ENCODE measurements around the gene LMAN1. TPM values are rescaled to one million over a fixed set of nuclear protein-coding genes. Genes with fewer than 3 reads are reported as not detected.

LMAN1 gene
- total RNA-seq, 2 experiments from 2014 or later, result 69.5 to 87.8 TPM

- no peak overlapping the region for H3K27ac Mint-ChIP-seq
These were observed 50.2 kb downstream of the LMAN1 start for GRCh38 chr18:59308938-59309260.

GRCh38 chr18:59308248-59308937, 50.7 kb downstream of the LMAN1 start:
- H3K36me3 Mint-ChIP-seq, result no peaks in the 10 kb centered on the region
- H3K4me3 Mint-ChIP-seq, result peak overlapping the region; percentile 43
- ATAC-seq (peak; percentile 96), DNase-seq (peak; percentile 69)
- H3K27ac Mint-ChIP-seq, result no peak overlapping the region
- no peaks in the 10 kb centered on the region for H3K4me1 Mint-ChIP-seq
- CTCF ChIA-PET, result interaction anchor here (0.7 to 5.2 kb wide), 24 partner anchors 9 to 1228 kb away, joined by 3 to 117 read pairs (median 4); partner anchors contain the start of gene LMAN1
- H3K27me3 Mint-ChIP-seq, result peaks cover 61% of the 10 kb centered on the region
- H3K9me3 Mint-ChIP-seq (ENCODE audit: low read depth), result no peaks in the 10 kb centered on the region

More at GRCh38 chr18:59308938-59309260, 50.2 kb downstream of the LMAN1 start:
- CTCF ChIA-PET, result interaction anchor here (0.7 to 5.2 kb wide), 10 partner anchors 9 to 388 kb away, joined by 3 to 117 read pairs (median 4); partner anchors contain the start of genes CCBE1 and LMAN1
- no peaks in the 10 kb centered on the region for H3K9me3 Mint-ChIP-seq (ENCODE audit: low read depth)
- H3K27me3 Mint-ChIP-seq, result peaks cover 58% of the 10 kb centered on the region
- DNase-seq (no peak), ATAC-seq (no peak)
- H3K36me3 Mint-ChIP-seq, result no peaks in the 10 kb centered on the region
- H3K4me1 Mint-ChIP-seq, result no peaks in the 10 kb centered on the region
- H3K4me3 Mint-ChIP-seq, result peak overlapping the region; percentile 43

GRCh38 chr18:59306640-59307039, 52.4 kb downstream of the LMAN1 start:
- H3K9me3 Mint-ChIP-seq (ENCODE audit: low read depth), result no peaks in the 10 kb centered on the region
- H3K4me3 Mint-ChIP-seq, result no peak overlapping the region
- peaks cover 64% of the 10 kb centered on the region for H3K27me3 Mint-ChIP-seq
- H3K27ac Mint-ChIP-seq, result no peak overlapping the region
- no peaks in the 10 kb centered on the region for H3K36me3 Mint-ChIP-seq
- CTCF ChIA-PET, result no interaction called here
- ATAC-seq, result no peak
- H3K4me1 Mint-ChIP-seq, result no peaks in the 10 kb centered on the region
- no peak for DNase-seq

- Mint-ChIP-seq H3K4me3 (no peak overlapping the region), H3K36me3 (no peaks in the 10 kb centered on the region), H3K9me3 (ENCODE audit: low read depth) (no peaks in the 10 kb centered on the region), H3K27ac (no peak overlapping the region), H3K4me1 (peaks cover 8% of the 10 kb centered on the region), H3K27me3 (peaks cover 53% of the 10 kb centered on the region)
- DNase-seq (no peak), ATAC-seq (no peak)
- CTCF ChIA-PET, result no interaction called here
These were observed 53.8 kb downstream of the LMAN1 start for GRCh38 chr18:59305295-59305694.

GRCh38 chr18:59303656-59304195, 55.3 kb downstream of the LMAN1 start:
- CTCF ChIA-PET, result interaction anchor here (1.0 to 4.4 kb wide), 2 partner anchors 37 to 99 kb away, joined by 3 to 25 read pairs; no protein-coding TSS in a partner anchor
- H3K36me3 Mint-ChIP-seq, result no peaks in the 10 kb centered on the region
- peaks cover 51% of the 10 kb centered on the region for H3K27me3 Mint-ChIP-seq
- no peak overlapping the region for H3K27ac Mint-ChIP-seq
- no peak for ATAC-seq
- no peak overlapping the region for H3K4me3 Mint-ChIP-seq
- peaks cover 8% of the 10 kb centered on the region for H3K4me1 Mint-ChIP-seq
- H3K9me3 Mint-ChIP-seq (ENCODE audit: low read depth), result no peaks in the 10 kb centered on the region
- DNase-seq, result no peak

- DNase-seq (no peak), ATAC-seq (no peak)
- H3K4me1 Mint-ChIP-seq, result peaks cover 8% of the 10 kb centered on the region
- no peaks in the 10 kb centered on the region for H3K9me3 Mint-ChIP-seq (ENCODE audit: low read depth)
- H3K27ac Mint-ChIP-seq, result no peak overlapping the region
- CTCF ChIA-PET, result interaction anchor here (1.0 to 4.4 kb wide), 3 partner anchors 37 to 100 kb away, joined by 3 to 25 read pairs (median 5); no protein-coding TSS in a partner anchor
- peaks cover 54% of the 10 kb centered on the region for H3K27me3 Mint-ChIP-seq
- H3K36me3 Mint-ChIP-seq, result no peaks in the 10 kb centered on the region
- H3K4me3 Mint-ChIP-seq, result no peak overlapping the region
These were observed 56.1 kb downstream of the LMAN1 start for GRCh38 chr18:59303006-59303405.

- Mint-ChIP-seq H3K27ac (no peak overlapping the region), H3K4me3 (no peak overlapping the region), H3K4me1 (peaks cover 8% of the 10 kb centered on the region), H3K9me3 (ENCODE audit: low read depth) (no peaks in the 10 kb centered on the region), H3K27me3 (peaks cover 54% of the 10 kb centered on the region), H3K36me3 (no peaks in the 10 kb centered on the region)
- ATAC-seq (no peak), DNase-seq (no peak)
- CTCF ChIA-PET, result interaction anchor here (0.6 to 4.4 kb wide), 3 partner anchors 52 to 218 kb away, joined by 3 to 25 read pairs (median 5); no protein-coding TSS in a partner anchor
These were observed 57.1 kb downstream of the LMAN1 start for GRCh38 chr18:59301929-59302328.

- Mint-ChIP-seq H3K4me1 (peaks cover 8% of the 10 kb centered on the region), H3K36me3 (no peaks in the 10 kb centered on the region), H3K4me3 (no peak overlapping the region), H3K27me3 (peaks cover 50% of the 10 kb centered on the region), H3K9me3 (ENCODE audit: low read depth) (no peaks in the 10 kb centered on the region), H3K27ac (no peak overlapping the region)
- peak; percentile 74 for ATAC-seq
- DNase-seq, result no peak
- CTCF ChIA-PET, result interaction anchor here (1.2 to 4.4 kb wide), 2 partner anchors 102 to 231 kb away, joined by 3 to 25 read pairs; no protein-coding TSS in a partner anchor
These were observed 58.3 kb downstream of the LMAN1 start for GRCh38 chr18:59300676-59301285.

GRCh38 chr18:59298871-59299270, 60.2 kb downstream of the LMAN1 start:
- ATAC-seq (no peak), DNase-seq (no peak)
- no peak overlapping the region for H3K27ac Mint-ChIP-seq
- H3K4me3 Mint-ChIP-seq, result no peak overlapping the region
- H3K9me3 Mint-ChIP-seq (ENCODE audit: low read depth), result no peaks in the 10 kb centered on the region
- peaks cover 53% of the 10 kb centered on the region for H3K27me3 Mint-ChIP-seq
- no peaks in the 10 kb centered on the region for H3K36me3 Mint-ChIP-seq
- H3K4me1 Mint-ChIP-seq, result peaks cover 8% of the 10 kb centered on the region
- CTCF ChIA-PET, result interaction anchor here (0.8 kb wide), 1 partner anchor 9 kb away, joined by 5 read pairs; no protein-coding TSS in a partner anchor

GRCh38 chr18:59293317-59293716, 65.7 kb downstream of the LMAN1 start:
- H3K4me3 Mint-ChIP-seq, result no peak overlapping the region
- H3K27me3 Mint-ChIP-seq, result peaks cover 69% of the 10 kb centered on the region
- H3K27ac Mint-ChIP-seq, result no peak overlapping the region
- H3K9me3 Mint-ChIP-seq (ENCODE audit: low read depth), result no peaks in the 10 kb centered on the region
- H3K36me3 Mint-ChIP-seq, result no peaks in the 10 kb centered on the region
- CTCF ChIA-PET, result interaction anchor here (1.0 kb wide), 1 partner anchor 44 kb away, joined by 3 read pairs; no protein-coding TSS in a partner anchor
- DNase-seq, result no peak
- H3K4me1 Mint-ChIP-seq, result no peaks in the 10 kb centered on the region
- no peak for ATAC-seq

- H3K27me3 Mint-ChIP-seq, result peaks cover 67% of the 10 kb centered on the region
- no peak for ATAC-seq
- no peak overlapping the region for H3K27ac Mint-ChIP-seq
- no peaks in the 10 kb centered on the region for H3K36me3 Mint-ChIP-seq
- CTCF ChIA-PET, result interaction anchor here (1.5 kb wide), 1 partner anchor 116 kb away, joined by 4 read pairs; no protein-coding TSS in a partner anchor
- H3K4me1 Mint-ChIP-seq, result no peaks in the 10 kb centered on the region
- no peak overlapping the region for H3K4me3 Mint-ChIP-seq
- DNase-seq, result no peak
- H3K9me3 Mint-ChIP-seq (ENCODE audit: low read depth), result no peaks in the 10 kb centered on the region
These were observed 72.7 kb downstream of the LMAN1 start for GRCh38 chr18:59286341-59286740.

GRCh38 chr18:59282341-59282740, 76.7 kb downstream of the LMAN1 start:
- CTCF ChIA-PET, result no interaction called here
- Mint-ChIP-seq H3K9me3 (ENCODE audit: low read depth) (no peaks in the 10 kb centered on the region), H3K4me3 (no peak overlapping the region), H3K4me1 (peaks cover 2% of the 10 kb centered on the region), H3K27ac (no peak overlapping the region), H3K36me3 (no peaks in the 10 kb centered on the region), H3K27me3 (peaks cover 80% of the 10 kb centered on the region)
- ATAC-seq (no peak), DNase-seq (no peak)

GRCh38 chr18:59279722-59280121, 79.3 kb downstream of the LMAN1 start:
- no peak for ATAC-seq
- Mint-ChIP-seq H3K27me3 (peaks cover 81% of the 10 kb centered on the region), H3K27ac (no peak overlapping the region), H3K4me3 (no peak overlapping the region), H3K9me3 (ENCODE audit: low read depth) (no peaks in the 10 kb centered on the region), H3K4me1 (peaks cover 2% of the 10 kb centered on the region), H3K36me3 (no peaks in the 10 kb centered on the region)
- DNase-seq, result no peak
- CTCF ChIA-PET, result interaction anchor here (1.3 kb wide), 1 partner anchor 123 kb away, joined by 4 read pairs; no protein-coding TSS in a partner anchor

Measured in activated CD8-positive, alpha-beta memory T cell treated with anti-CD3 and anti-CD28 coated beads, Interleukin-2, amount 10 ng/mL, durations not matched to agents 7 days and 5 days (primary cell).